HG02884 (cell line): Measurements from ENCODE around the gene DCDC2.
"Not testable (repeated sequence)": the region's sequence is repeated elsewhere in the genome, so short reads cannot be mapped to it uniquely, and the experiment has no call there.

Experiments
- ATAC-seq: cut with Tn5 transposase; IDR thresholded peaks from one replicate; pipeline ENCODE4 v1.9.1; 2021; ENCODE audit warnings: mild to moderate bottlenecking, moderate library complexity; ENCODE audit not compliant: unreplicated experiment

DCDC2 gene

DNA sequence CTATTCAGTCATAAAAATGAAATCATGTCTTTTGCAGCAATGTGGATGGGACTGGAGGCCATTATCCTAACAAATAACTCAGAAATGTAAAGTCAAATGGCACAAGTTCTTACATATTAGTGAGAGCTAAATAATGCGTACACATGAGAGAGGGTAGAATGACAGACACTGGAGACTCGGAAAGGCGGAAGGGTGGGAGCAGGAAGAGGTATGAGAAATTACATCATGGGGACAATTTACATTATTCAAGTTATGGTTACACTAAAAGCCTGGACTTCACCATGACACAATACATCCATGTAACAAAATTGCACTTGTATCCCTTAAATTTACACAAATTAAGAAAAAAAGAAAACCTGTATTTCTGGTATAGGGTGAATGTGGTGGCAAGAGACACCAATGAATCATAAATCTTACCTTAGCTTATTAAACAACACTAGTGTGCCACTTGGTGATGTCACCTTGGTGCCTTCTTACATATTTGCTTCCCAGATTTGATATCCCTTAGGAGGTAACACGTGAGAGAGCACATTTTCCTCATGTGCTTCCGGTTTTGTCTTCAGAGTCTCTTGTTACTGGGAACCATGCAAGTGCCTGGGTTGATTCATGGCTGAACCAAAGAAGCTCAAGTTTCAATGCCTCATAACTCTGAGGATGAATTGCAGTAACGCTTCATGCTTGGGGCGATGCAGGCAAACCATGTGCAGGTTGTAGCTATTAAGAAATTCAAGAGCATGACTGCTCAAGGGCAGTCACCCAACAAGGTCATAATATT is 84.6 kb downstream of the DCDC2 start:
- ATAC-seq, result no peak

DNA sequence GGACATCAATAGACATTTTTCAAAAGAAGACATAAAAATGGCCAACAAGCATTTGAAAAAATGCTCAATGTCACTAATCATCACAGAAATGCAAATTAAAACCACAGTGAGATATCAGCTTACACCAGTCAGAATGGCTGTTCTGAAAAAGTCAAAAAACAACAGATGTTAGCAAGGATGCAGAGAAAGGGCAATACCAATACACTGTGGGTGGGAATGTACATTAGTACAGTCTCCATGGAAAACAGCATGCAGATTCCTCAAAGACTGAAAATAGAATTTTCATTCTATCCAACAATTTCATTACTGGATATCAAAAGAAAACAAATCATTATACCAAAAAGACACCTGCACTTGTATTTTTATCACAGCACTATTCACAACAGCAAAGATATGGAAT is 85.3 kb downstream of the DCDC2 start:
- no peak for ATAC-seq

- ATAC-seq, result no peak
Measured at GRCh38 chr6:24272148-24272547, 85.7 kb downstream of the DCDC2 start.

DNA sequence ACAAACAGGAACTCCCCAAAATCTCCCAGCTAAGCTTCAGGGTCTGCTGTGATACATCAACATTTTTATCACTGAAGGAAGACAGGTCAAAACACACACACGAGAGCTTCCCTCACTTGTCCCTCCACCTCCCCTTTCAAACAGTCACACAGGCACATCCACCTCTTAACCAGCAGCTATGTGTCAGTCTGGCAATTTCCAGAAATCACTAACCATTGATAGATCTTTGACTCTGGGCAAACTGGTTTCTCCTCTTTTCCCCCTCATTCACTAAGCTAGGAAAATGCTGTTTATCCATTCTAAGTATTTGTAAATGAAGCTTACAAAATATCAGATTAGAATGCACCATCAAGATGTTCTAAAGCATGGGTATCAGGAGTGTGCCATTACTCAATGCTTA is 87.8 kb downstream of the DCDC2 start:
- no peak for ATAC-seq

DNA sequence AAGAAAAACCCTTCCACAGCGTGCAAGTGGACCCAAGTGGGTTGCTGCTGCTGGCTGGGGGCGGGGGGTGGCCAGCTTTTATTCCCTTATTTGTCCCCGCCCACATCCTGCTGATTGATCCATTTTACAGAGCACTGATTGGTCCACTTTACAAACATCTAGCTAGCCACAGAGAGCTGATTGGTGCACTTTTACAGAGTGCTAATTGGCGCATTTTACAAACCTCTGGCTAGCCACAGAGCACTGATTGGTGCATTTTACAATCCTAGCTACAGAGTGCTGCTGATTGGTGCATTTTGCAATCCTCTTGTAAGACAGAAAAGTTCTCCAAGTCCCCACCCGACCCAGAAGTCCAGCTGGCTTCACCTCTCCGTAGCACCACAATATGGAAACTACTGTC is 99.6 kb downstream of the DCDC2 start:
- not testable (repeated sequence) for ATAC-seq

DNA sequence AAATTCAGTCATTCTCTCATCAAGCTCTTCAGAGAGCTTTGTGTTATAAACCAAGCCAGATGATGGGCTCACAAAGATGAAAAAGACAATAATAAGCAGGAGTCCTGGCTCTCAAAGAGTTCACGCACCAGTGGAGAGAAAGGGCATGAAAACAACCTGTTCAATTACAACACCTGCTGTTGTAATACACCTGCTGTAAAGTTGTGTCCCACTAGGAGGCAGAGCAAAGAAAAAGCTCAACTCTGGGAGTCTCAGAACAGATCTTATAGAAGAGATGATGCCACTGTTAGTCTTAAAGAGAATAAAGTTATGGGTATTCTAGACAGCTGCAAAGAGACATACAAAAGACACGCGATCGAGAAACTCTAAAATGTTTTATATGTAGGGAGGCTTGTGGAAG is 100.6 kb downstream of the DCDC2 start:
- ATAC-seq, result no peak

- peak; percentile 96 for ATAC-seq
Measured at GRCh38 chr6:24255676-24256075, 102.2 kb downstream of the DCDC2 start.

GRCh38 chr6:24253360-24253759 is 104.5 kb downstream of the DCDC2 start:
- ATAC-seq, result no peak

DNA sequence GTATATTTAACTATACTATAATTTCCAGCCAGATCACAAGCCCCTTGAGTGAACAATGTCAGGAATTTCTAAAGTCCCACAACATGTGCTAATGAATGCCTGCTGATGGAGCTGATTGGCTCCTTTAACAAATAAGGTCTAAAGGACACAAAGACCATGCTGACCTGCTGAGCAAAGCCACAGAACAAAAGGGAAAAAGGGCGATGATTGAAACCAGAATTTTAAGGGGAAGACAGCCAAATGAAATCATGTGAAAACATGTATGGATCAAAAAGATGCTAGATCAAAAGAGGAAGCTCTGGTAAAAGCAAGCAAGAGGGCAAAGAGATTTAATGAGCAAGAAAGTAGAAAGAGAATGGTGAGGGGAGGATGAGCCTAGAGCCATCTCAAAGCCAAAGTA is 105.6 kb downstream of the DCDC2 start:
- no peak for ATAC-seq

DNA sequence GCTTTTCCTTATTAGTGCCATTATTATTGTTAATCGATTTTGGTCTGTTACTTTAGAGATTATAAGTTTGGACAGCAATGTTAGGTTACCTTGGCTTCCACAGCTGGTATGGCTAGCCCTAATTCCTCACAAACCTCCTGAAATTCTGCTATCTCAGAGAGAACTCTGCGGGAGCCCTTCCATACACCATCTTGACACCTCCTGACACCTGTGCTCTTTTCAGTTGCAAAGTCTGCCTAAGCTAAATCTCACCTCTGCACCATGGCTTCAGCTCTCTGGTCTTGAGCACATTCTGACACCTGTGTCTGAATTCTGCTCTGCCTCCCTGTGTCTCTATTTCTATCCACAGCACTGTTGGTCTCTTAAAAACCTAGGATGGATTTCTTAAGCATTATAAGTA is 106.5 kb downstream of the DCDC2 start:
- no peak for ATAC-seq

- ATAC-seq, result no peak
Measured at GRCh38 chr6:24249926-24250325, 107.9 kb downstream of the DCDC2 start.

DNA sequence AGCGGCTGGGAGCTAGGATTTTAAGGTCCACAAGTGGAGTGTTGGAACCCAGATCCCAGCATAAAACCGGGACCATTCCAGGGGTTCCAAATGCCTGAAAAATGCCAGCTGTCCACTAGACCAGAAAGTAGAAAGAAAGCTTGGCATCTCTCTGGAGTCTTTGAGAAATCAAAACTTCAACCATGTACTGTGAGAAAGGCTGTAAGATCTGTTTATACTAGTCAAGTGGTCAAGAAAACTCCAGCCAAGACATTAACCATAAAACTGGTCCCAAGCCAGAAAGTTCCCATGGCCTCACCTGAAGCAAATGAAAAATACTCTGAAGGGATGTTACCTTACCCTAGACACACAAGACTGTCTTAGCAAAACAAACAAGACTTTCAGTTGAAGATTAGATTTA is 112.6 kb downstream of the DCDC2 start:
- ATAC-seq, result no peak

- no peak for ATAC-seq
Measured at GRCh38 chr6:24242924-24243323, 114.9 kb downstream of the DCDC2 start.

- not testable (repeated sequence) for ATAC-seq
Measured at GRCh38 chr6:24241779-24242178, 116.1 kb downstream of the DCDC2 start.

DNA sequence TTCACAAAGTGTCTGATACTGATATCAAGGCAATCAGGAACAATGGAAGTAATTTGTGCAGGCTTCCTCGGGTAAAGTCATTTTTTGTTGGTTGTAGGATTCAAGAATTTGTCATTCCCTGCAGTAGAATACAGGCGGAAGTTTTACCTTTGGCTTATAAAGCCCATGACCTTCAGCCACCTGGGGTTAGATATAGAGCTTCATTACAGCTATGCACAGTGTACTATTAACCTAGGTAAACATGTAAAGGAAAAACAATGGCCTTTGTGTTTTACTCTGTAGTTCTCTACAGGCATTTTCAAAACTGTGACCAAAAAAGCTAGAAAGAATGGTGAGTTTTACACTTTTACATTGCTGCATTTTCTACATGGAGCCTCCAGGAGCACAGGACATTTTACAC is 116.9 kb downstream of the DCDC2 start:
- no peak for ATAC-seq

GRCh38 chr6:24240380-24240928 is 117.4 kb downstream of the DCDC2 start:
- ATAC-seq, result no peak

DNA sequence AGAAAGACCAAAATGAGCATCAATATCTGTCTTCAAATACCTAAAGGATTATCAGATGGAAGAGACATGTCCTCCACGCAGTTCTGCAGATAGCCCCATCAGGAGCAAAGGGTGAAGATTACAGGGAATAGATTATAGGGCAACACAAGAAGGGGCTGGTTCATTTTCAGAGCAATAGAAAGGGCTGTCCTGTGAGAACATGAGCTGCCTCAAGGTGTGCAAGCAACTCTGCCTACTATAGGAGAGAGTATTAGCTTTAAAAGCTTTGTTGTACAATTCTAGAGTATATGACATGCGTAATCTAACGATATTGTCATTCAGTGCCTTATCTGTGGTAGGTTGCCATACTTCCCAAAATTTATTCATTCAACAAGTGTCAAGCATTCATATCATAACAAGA is 119.2 kb downstream of the DCDC2 start:
- ATAC-seq, result no peak

GRCh38 chr6:24236779-24237178 is 121.1 kb downstream of the DCDC2 start:
- not testable (repeated sequence) for ATAC-seq

DNA sequence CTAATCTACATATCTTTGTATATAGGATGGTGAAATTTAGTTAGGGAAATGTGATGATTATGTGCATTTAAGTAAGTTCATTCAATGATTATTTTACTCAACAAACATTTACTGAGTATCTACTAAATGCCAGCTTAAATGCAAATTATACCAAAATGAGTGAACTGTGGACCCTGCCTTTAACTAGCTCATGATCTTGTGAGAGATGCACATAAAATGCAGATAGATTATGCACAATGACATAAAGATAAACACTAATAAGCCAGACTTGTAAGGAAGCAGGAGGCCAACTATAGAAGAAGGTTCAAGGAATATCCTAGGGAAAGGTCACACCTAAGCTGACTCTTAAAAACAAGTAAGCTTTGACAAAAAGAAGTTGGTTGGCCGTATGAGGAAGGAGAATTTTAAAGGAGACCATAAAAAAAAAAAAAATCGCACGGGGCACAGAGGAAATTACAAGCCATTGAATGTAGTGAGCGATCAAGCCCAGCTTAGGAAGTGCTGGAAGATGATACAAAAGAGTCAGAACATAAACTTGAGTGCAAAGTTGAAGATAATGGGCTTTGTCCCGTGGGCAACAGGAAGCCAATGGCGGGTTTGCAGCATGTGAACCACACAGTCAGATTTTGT is 123.9 kb downstream of the DCDC2 start:
- ATAC-seq, result no peak

DNA sequence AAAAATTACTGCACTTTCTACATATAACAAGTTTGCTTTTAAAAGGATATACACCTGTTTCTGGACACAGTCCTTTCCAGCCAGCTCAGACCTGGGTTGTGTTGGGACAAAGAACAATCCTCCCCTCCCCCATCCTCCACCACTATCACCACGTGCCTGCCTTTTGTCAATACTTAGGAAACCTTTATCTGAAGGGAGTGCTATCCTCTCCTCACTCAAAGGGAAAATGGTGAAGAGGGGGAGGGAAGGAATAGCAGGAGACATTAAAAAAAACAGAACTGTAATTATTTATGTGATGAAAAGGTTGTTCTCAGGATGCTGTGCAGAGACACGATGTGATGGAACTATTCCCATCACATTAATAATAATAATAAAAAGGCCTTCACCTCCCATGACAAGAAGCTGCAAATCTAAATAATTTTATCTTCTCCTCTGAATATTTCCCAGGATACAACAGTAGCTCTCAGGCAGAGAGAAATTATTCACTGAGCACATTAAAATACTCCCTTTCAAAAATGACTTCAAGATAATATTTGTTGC is 126.4 kb downstream of the DCDC2 start:
- ATAC-seq, result no peak

GRCh38 chr6:24229696-24230405 is 128.0 kb downstream of the DCDC2 start:
- ATAC-seq, result no peak
